ENCODE measurements around the gene CPAMD8.
A peak's percentile ranks its signal among the peaks of the same experiment; 100 is the strongest.

CPAMD8 gene

GRCh38 chr19:16915135-16915534 is 111.5 kb downstream of the CPAMD8 start:
- no peak for DNase-seq

GRCh38 chr19:16914421-16914820 is 112.2 kb downstream of the CPAMD8 start:
- DNase-seq: no peak

DNA sequence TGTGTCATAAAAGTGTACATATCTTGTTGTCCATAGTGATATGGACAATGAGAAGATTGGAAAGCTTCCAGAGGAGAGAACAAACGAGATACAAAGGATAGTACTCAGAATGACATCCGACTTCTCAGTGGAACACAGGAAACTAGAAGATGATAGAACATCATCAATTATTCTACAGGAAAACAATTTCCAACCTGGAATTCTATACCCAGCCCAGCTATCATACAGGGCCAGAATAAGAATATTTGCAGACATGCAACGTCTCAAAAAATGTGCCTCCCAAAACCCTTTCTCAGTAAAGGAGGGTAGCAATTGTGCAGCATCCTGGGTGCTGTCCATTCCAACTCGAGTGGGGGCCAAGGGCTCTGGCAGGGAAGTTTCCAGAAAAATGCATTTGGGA is 113.8 kb downstream of the CPAMD8 start:
- no peak for DNase-seq

- no peak for DNase-seq
Observed at GRCh38 chr19:16911046-16911445, 115.6 kb downstream of the CPAMD8 start.

- no peak for DNase-seq
Observed at GRCh38 chr19:16908759-16909158, 117.9 kb downstream of the CPAMD8 start.

GRCh38 chr19:16904599-16904998 is 122.0 kb downstream of the CPAMD8 start:
- no peak for DNase-seq

GRCh38 chr19:16903347-16903746 is 123.3 kb downstream of the CPAMD8 start:
- DNase-seq: no peak

DNA sequence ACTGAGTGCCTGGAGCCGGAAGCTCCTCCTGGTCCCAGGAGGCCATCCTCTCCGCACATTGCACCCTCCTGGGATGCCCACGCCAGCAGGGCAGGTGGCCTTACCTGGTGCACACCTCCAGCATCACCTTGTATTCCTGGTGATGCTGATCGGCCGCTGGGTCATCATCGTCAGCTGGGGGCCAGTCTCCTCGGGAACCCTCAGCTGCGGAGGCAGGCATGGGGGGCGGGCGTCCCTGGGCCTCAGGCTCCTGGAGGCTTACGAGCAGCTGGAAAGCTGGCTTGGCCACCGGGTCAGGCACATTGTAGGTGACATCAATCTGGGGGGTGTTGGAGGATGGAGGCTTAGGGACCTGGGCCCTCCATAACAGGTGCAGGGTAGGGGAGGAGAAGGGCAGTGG is 124.1 kb downstream of the CPAMD8 start:
- no peak for DNase-seq

- DNase-seq: no peak
Observed at GRCh38 chr19:16901491-16902175, 125.0 kb downstream of the CPAMD8 start.

DNA sequence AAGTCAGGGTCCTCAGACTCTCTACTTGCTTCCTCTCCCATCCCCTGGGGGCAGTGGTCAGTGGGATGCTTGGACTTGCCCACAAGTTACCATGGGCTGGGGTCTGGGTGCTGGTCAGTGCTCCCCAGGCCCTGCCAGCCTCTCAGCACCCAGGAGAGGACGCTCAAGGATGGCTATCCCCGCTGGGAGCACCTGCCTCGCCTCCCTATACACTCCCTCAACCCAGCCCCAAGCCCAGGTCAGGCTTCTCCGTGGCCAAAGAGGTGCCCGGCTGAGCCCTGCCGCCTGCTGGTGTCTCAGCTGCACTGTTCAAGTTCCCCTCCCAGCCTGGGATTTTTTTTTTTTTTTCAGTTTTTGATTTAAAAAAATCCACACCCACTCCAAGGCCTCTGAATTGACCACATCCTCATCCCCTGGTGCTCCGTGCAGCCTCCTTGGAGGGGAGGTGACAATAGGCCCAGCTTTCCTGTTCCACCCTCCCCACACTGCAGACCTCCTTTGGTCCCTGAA is 127.0 kb downstream of the CPAMD8 start:
- DNase-seq: peak; percentile 84

- DNase-seq: no peak
Observed at GRCh38 chr19:16898361-16899015, 128.1 kb downstream of the CPAMD8 start.

DNA sequence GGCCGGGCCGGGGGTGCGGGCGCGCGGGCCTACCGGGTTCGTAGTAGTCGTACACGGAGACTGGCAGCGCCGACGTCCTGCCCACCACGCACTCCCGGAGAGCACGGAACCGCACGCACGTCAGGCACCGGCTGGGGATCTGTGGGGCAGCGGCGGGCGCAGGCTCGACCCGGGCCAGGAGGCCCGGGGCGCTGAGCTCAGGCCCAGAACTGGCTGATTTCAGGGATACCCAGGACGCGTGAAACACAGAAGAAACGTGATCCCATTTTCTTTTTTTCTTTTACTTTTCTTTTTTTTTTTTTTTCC is 128.8 kb downstream of the CPAMD8 start:
- no peak for DNase-seq

- peak; percentile 99 for DNase-seq
Observed at GRCh38 chr19:16897029-16897855, 129.4 kb downstream of the CPAMD8 start.

GRCh38 chr19:16896146-16897028 is 130.2 kb downstream of the CPAMD8 start:
- peak; percentile 72 for DNase-seq

DNA sequence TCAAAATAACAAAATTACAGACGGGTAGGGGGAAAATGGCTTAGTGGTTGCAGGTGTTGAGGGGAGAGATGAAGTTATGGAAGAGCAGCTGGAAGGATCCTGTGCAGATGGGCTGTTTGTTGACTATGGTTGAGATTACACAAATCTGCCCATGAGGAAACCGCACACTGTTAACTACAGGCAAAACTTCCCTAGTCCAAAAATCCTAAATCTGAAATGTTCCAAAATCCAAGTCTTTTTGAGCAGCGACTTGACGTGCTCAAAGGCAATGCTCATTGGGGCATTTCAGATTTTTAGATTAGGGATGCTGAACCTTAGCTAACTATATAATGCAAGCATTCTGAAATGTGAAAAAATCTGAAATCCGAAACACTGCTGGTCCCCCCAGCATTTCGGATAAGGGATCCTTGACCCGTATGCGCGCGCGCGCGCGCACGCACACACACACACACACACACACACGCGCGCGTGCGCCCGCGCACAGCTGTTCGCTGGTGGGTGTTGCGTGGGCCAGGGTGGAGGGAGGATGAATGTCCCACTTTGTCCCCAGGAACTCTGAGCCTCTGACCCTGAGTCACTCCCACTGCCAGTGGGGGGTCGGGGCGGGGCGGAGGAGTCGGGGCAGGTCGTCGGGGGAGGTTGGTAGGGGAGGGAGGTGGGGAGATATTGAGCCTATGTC is 131.0 kb downstream of the CPAMD8 start:
- no peak for DNase-seq

DNA sequence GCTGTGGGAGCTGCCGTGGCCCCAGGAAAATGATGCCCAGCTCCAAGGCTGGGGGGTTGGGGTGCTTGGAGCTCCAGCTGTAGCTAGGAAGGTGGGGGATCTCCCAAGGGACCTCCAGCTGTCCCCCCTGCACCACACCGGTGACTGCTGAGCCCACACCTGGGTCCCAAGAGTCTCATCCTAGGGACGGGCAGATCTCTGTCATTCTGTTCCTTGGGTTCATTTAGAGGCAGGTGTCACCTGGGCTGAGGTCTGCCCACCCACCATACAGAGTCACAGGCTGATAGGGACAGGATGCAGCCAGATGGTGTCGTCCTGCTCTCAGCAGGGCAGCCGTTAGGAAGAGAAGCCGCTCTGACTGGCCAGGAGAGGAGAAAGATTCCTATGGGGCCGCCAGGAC is 132.5 kb downstream of the CPAMD8 start:
- no peak for DNase-seq

- DNase-seq: no peak
Observed at GRCh38 chr19:16893686-16893989, 133.0 kb downstream of the CPAMD8 start.

DNA sequence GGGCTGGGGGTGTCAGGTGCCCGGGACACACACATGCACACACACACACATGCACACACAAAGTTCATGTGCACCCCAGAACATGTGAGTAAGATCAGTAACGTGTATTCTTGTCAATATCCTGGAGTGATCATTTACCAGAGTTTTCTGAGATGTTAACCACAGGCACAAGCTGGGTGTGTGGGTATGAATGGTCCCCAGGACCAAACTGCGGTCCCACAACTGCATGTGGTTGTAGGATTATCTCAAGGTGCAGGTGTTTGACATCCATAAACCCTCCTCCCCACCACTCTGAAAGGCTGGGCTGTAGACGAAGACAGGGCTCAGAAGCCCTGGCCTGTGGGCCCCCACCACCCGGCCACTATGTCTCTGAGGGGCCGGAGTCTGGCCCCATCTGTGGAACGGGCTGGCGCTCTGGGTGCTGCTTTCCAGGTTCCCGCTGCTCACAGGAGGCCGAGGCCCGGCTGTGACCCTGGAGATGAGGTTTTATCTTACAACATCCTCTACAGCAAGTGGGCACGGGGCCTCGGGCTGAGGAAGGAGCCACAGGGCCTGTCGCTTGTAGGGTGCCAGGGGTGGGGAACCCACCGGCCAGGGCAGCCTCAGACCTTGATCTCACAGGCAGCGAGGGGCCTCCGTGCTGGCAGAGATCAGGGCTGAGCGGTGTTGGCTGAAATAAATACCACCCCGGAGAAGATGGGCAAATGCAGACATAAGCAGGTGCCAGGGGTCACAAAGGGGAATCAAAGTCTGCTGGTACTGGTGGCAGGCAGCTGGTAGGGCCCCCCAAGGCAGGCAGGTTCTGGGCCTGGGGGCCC is 133.5 kb downstream of the CPAMD8 start:
- DNase-seq: no peak

DNA sequence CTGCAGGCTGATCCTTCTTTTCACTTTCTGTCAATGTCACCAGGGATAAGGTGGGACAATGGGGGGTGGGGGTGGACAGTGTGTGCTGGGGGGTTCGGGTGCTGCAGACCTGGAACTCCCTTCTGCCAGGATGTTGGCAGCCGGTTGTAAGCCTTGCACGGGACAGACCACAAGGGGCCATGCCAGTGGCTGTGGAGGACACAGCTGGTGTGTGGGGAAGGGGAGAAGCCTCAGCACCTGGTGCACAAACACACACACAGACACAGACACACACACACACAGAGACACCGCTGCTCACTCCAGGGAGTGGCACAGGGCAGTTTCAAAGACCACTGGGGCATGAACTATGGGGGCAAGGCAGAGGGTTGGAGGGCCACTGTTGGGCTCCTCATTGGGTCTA is 134.2 kb downstream of the CPAMD8 start:
- no peak for DNase-seq

DNA sequence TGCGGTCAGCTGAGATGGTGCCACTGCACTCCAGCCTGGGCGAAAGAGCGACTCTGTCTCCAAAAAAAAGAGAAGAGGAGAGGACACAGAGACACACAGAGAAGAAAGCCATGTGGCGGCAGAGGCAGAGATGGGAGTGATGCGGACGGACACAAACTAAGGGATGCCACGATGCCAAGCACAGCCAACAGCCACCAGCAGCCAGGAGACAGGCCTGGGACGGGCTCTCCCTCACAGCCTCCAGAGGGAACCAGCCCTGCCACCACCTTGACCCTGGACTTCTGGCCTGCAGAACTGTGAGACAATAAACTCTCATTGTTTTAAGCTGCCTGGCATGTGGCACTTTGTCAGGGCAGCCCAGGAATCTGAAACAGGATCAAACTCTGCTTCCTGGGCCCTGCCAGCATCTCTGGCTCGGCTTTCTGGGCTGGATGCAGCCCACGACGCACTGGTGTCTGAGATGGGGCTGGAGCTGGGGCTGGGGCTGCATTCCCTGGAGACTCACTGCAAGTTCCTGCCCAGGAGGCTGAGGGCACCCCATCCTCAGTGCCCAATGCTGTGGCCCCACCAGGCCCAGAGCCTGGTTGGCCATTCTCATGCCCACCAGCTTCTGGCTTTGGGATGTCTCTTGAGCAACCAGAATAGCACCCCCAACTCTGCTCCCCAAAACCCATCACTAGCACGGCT is 134.8 kb downstream of the CPAMD8 start:
- no peak for DNase-seq
